GM12865 (cell line): ENCODE measurements around the gene MRPL37.

ENCODE experiments used
- DNase-seq: peaks from one replicate; pipeline ENCODE4 v3.0.0; 2010; ENCODE audit warnings: low read depth
- H3K4me3 ChIP-seq: 2 replicates; pipeline ENCODE4 v1.5.1; 2011; ENCODE audit warnings: mild to moderate bottlenecking, low read depth, low read length, control low read depth
- CTCF ChIP-seq: IDR thresholded peaks from 2 replicates; pipeline ENCODE4 v1.5.1; 2011; ENCODE audit warnings: low read length, control low read depth, low read depth, inconsistent platforms; ENCODE audit not compliant: insufficient read depth; ENCODE audit errors: missing control alignments

Gene MRPL37

DNA sequence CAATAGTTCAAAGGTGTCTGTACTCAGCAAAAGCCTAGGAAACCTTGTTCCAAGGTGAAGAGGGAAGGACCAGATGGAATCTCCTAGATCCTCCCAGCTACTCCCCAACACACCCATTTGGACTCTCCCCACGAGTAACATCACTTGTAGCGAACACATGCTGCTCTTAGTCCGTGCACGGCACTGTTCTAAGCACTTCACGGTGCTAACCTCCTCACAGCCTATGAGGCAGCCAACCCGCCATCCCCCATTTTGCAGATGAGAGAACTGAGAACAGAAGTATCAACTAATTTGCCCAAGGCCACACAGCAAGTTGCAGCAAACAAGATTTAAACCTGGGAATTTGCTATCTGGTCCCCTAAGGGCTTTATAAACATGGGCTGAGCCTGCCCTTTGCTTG lies 24.3 kb downstream of the MRPL37 start:
- no peak for DNase-seq
- no peak for TF ChIP-seq CTCF
- no peak overlapping the region for H3K4me3 ChIP-seq

DNA sequence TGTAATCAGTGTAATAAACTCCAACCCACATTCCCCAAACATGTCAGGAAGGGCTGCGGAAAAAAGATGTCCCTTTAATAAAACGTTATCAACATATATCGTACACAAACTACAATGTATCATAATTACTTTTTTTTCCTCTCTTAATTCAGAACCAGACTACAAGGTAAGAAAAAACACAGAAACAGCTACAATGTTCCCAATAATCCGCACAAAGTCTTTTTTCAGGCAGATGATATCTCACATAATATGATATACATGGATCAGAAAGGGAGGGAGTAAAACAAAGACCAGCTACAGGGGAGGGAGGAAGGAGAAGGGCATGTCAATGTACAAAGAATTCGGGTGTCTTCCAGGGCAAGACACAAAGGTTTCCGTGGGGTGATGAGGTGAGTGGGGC lies 25.4 kb downstream of the MRPL37 start:
- no peak overlapping the region for H3K4me3 ChIP-seq
- DNase-seq, result no peak
- no peak for TF ChIP-seq CTCF

DNA sequence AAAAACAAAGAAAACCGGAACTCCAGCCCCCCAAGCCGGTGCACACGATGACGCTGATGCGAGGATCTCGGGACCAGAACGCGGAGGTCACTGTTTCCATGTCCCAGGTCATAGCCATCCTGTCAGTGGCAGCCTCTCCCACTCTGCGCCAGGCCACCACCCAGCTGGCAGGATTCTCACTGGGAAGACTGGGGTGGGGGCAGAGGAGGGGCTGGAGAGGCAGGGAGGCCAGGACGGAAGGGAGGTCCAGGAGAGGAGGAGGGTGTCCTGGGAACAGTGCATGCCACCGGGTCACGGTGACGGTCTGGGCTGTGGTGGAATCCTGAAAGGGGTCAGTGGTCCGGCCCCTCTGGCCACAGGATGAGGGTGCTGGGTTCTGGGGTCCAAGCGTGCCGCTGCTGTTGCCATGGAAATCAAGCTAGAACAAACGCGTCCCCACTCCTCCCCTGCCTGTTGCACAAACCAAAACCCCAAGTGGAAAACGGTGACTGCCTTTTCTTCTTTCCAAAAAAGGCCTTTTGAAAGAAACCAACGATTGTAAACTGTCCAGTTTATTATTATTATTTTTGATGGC lies 26.1 kb downstream of the MRPL37 start:
- no peak overlapping the region for H3K4me3 ChIP-seq
- TF ChIP-seq CTCF, result no peak
- no peak for DNase-seq

GRCh38 chr1:54227091-54227602 lies 27.2 kb downstream of the MRPL37 start:
- no peak overlapping the region for H3K4me3 ChIP-seq
- no peak for TF ChIP-seq CTCF
- DNase-seq, result no peak

GRCh38 chr1:54227891-54228310 lies 27.9 kb downstream of the MRPL37 start:
- no peak overlapping the region for H3K4me3 ChIP-seq
- no peak for DNase-seq
- no peak for TF ChIP-seq CTCF

GRCh38 chr1:54228638-54229079 lies 28.7 kb downstream of the MRPL37 start:
- H3K4me3 ChIP-seq, result no peak overlapping the region
- no peak for TF ChIP-seq CTCF
- DNase-seq, result no peak

GRCh38 chr1:54229281-54229891 lies 29.4 kb downstream of the MRPL37 start:
- no peak for TF ChIP-seq CTCF
- DNase-seq, result no peak
- H3K4me3 ChIP-seq, result no peak overlapping the region
